Measurements from ENCODE around the gene COL23A1. TPM values are rescaled to one million over a fixed set of nuclear protein-coding genes. Genes with fewer than 3 reads are reported as not detected.

Gene COL23A1
- total and polyA plus RNA-seq, 8 donors, result 0.52 to 9.5 (median 7.5) TPM

- Histone ChIP-seq H3K4me3 (no peak overlapping the region), H3K27ac (no peak overlapping the region), H3K36me3 (no peaks in the 10 kb centered on the region), H3K4me1 (no peaks in the 10 kb centered on the region), H3K27me3 (peaks cover 0 to 27% of the 10 kb centered on the region in 2 donors), H3K9me3 (peaks cover 0 to 2% of the 10 kb centered on the region in 2 donors)
- DNase-seq, result peak in 2 of 4 donors; percentile 8 to 10
- ATAC-seq, result no peak
- TF ChIP-seq, protein P1, sequence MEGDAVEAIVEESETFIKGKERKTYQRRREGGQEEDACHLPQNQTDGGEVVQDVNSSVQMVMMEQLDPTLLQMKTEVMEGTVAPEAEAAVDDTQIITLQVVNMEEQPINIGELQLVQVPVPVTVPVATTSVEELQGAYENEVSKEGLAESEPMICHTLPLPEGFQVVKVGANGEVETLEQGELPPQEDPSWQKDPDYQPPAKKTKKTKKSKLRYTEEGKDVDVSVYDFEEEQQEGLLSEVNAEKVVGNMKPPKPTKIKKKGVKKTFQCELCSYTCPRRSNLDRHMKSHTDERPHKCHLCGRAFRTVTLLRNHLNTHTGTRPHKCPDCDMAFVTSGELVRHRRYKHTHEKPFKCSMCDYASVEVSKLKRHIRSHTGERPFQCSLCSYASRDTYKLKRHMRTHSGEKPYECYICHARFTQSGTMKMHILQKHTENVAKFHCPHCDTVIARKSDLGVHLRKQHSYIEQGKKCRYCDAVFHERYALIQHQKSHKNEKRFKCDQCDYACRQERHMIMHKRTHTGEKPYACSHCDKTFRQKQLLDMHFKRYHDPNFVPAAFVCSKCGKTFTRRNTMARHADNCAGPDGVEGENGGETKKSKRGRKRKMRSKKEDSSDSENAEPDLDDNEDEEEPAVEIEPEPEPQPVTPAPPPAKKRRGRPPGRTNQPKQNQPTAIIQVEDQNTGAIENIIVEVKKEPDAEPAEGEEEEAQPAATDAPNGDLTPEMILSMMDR (IDR thresholded peaks at IDR 0.05), result no peak
- intact Hi-C loops (cut with DNase I), result no loop called here
Measured at GRCh38 chr5:178293815-178294214, 296.4 kb downstream of the COL23A1 start.

DNA sequence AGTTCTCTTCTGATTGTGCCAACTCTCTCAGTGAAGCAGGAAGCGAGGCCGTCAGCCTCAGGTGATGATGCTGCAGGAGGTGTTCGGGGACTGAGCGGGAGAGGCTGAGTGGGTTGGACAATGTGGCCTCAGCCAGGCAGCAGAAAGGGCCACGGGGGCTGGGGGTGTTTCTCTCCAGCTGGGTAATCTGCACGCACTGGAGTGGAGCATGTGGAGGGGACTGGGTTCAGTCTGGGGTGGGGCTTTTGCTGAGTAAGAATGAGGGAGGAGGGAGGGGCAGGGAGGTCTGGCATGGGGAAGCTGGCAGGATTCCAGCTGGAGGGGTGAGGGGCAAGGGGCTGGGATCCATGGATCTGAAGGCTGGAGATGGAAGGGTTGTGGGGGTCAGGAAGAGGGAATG, 296.8 kb downstream of the COL23A1 start:
- Histone ChIP-seq H3K27me3 (peaks cover 0 to 28% of the 10 kb centered on the region in 2 donors), H3K4me1 (no peaks in the 10 kb centered on the region), H3K4me3 (no peak overlapping the region), H3K9me3 (peaks cover 0 to 2% of the 10 kb centered on the region in 2 donors), H3K27ac (no peak overlapping the region), H3K36me3 (no peaks in the 10 kb centered on the region)
- DNase-seq (peak in 2 of 4 donors; percentile 24 to 47), ATAC-seq (no peak)
- TF ChIP-seq, protein P1 (IDR thresholded peaks at IDR 0.05), result no peak
- intact Hi-C loops (cut with DNase I), result no loop called here

- peaks cover 0 to 2% of the 10 kb centered on the region in 2 donors for H3K9me3 ChIP-seq
- H3K36me3 ChIP-seq, result no peaks in the 10 kb centered on the region
- no peak overlapping the region for H3K27ac ChIP-seq
- no peak for DNase-seq
- no peak for ATAC-seq
- peaks cover 0 to 34% of the 10 kb centered on the region in 2 donors for H3K27me3 ChIP-seq
- intact Hi-C loops (cut with DNase I), result no loop called here
- TF ChIP-seq, protein P1 (IDR thresholded peaks at IDR 0.05), result no peak
- no peaks in the 10 kb centered on the region for H3K4me1 ChIP-seq
- no peak overlapping the region for H3K4me3 ChIP-seq
Measured at GRCh38 chr5:178292826-178293205, 297.4 kb downstream of the COL23A1 start.

DNA sequence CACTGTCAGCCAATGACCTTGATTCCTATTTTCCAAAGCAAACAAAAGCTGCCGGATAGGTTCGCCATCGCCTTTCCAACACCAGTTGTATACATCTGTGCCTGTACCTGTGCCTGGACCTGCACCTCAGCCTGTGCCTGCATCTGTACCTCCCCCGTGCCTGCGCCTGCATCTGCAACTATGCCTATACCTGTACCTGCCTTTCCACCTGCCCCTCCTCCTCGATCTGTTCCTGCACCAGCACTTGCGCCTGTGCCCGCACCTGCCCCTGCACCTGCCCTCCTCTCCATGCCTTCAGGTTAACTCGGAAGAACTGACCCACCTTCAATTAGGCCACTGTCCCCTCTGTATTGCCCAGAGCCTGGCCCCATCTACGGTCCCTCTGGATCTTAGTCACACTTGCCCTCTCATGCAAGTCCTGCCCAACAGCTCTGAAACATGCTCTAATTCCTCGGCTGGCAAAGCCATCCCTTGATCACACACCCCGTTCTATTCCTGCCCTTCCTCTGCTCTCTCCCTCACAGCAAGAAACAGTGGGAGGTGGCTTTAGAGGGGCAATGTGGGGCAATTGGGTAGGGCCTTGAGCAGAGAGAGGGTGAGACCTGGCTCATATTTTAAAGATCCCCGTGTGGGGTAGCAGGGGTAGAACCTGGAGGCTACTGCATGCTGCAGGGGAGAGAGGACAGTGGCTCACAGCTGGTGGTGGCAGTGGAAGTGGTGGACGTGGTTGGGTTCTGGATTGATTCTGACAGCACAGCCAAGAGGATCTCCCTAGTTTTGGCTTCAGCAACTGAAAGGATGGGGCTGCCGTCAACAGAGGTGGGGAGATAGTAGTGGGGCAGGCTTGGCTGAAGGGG, 298.0 kb downstream of the COL23A1 start:
- peak in 2 of 4 donors; percentile 11 to 58 for DNase-seq
- intact Hi-C loops (cut with DNase I), result no loop called here
- peaks cover 0 to 40% of the 10 kb centered on the region in 2 donors for H3K27me3 ChIP-seq

DNA sequence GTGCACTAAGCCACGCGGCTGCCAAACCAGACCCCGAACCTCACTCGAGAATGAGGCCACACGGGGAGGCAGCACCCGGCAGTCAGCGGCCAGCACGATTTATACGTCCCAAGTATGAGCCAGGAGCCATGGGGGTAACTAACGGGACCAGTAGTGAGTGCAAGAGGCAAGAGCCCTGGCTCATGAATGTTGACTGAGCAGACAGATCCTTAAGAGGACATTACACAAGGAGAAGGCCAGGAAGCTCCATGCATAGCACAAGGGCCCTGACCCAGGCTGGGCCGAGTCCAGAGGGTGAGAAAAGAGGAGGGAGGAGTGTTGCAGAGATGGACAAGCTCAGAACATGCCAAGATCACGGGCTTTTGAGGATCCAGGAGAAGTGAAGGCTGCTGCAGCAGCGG, 299.0 kb downstream of the COL23A1 start:
- intact Hi-C loops (cut with DNase I), result no loop called here
- Histone ChIP-seq H3K36me3 (no peaks in the 10 kb centered on the region), H3K4me1 (no peaks in the 10 kb centered on the region), H3K27ac (no peak overlapping the region), H3K27me3 (peaks cover 0 to 42% of the 10 kb centered on the region in 2 donors), H3K9me3 (peaks cover 0 to 2% of the 10 kb centered on the region in 2 donors), H3K4me3 (no peak overlapping the region)
- peak in 1 of 4 donors; percentile 41 for DNase-seq
- TF ChIP-seq, protein P1 (IDR thresholded peaks at IDR 0.05), result no peak
- no peak for ATAC-seq

More for the DNA sequence above, 298.0 kb downstream of the COL23A1 start:
- Histone ChIP-seq H3K4me1 (no peaks in the 10 kb centered on the region), H3K36me3 (no peaks in the 10 kb centered on the region), H3K9me3 (peaks cover 0 to 2% of the 10 kb centered on the region in 2 donors), H3K27ac (no peak overlapping the region), H3K4me3 (no peak overlapping the region)
- no peak for ATAC-seq
- TF ChIP-seq, protein P1 (IDR thresholded peaks at IDR 0.05), result no peak
